NCI-H446 (cell line): ENCODE measurements around the gene DNAJC6.
"Not testable (repeated sequence)": the region's sequence is repeated elsewhere in the genome, so short reads cannot be mapped to it uniquely, and the experiment has no call there.

Experiments used
- DNase-seq, 2 experiments: peaks; one replicate each; lab custom pipeline; 2025; lab: John Stamatoyannopoulos, UW

Gene DNAJC6

DNA sequence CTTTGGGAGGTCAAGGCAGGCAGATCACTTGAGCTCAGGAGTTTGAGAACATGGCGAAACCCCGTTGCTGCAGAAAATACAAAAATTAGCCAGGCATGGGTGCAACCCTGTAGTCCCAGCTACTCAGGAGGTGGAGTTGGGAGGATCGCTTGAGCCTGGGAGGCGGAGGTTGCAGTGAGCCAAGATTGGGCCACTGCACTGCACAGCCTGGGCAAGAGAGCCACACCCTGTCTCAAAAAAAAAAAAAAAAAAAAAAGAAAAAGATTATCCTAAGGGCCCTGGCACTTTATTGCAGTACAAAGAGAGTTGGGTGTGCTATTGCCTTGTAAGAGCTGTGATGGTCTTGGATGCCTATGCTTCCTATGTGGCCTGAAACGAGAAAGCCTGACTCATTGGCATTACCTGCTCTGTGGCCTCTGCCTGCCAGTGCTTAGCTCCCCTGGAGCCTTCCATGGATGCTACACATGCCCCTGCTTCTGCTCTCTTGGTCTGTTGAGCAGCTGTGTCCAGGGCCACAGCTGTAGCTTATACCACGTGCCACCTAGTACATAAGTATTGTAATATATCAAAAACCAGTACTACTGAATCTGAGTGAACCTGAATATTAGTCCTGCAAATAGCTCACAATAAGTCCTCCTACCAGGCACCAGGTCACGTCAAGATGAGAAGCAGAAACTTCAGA, 45.8 kb downstream of the DNAJC6 start:
- no peak for DNase-seq

DNA sequence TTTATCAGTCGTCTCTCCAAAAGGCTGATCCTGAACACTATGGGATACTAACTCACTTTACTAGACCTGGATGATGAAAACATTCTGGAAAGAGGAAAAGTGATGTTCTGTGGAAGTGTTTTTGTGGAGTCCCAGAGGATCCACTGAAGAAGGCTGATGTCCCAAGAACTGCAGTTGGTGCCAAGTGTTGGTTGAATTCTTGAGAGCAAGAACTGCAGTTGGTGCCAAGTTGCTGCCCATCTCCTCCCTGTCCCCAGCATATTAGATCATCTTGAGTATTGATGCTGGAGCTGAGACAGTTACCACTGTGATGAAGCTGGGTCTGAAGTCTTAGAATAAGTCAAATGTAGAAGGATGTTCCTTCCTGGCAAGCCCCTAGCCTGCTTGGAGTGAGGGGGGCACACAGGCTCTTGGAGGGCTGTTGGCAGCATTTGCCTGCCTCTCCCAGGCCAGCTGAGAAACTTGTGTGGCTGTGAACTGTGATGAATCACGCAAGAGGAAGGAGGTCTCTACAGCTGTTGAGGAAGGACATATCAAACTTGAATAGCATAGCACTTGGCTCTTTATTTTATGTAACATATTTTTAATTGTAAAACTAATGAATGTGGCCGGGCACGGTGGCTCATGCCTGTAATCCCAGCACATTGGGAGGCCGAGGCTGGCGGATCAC, 48.1 kb downstream of the DNAJC6 start:
- peak in 1 of 2 experiments; percentile 49 for DNase-seq

DNA sequence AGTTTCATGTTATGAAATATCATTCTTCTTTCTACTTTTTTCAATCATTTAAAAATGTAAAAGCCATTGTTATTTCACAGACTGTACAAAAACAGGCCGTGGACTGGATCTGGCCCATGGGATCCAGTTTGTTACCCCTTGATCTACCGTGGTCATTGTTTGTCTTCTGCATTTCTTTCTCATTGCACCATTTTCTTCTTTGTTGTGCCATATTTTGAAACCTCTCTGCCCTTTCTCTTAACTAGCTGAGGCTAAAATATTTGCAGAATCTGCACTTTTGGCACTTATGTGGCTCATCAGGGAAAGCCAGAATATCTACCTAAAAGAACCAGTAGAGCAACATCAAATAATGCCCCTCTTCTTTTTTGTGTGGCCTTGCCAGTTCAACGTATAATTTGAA, 50.5 kb downstream of the DNAJC6 start:
- DNase-seq: no peak

DNA sequence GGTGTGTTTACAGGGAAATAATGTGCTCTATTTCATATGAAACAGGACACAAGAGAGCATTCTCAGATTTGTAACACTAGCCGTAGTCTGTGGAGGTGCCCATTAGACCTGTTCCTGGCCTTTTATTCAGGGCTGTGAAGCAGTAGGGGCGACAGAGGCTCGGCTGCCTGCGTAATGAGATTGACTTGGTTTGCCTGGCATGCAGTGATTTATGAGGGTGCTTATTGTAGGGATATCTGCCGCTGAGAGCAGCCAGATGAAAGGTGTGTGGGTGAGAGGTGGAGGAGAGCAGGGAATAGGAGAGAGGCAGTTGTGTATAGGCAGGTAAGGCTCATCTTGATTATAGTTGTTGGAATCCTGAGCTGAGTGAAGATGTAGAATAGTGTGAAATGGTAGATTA, 51.3 kb downstream of the DNAJC6 start:
- DNase-seq: no peak

DNA sequence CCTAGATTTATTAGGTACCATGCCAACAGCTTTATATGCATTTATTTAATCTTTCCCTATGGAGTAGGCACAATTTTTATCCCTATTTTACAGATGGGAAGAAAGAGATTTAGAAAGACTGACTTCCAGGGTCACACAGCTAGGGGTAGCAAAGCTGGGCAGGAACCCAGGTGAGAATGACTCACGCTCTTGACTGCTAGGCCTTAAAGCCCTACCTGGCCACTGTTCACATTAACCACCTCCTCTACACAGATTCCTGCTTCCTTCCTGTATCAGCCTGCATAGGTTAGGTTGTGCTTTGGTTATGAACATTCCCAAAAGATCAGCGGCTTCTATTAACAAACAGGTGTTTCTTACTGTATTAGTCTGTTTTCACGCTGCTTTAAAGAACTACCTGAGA, 53.2 kb downstream of the DNAJC6 start:
- DNase-seq: no peak

DNA sequence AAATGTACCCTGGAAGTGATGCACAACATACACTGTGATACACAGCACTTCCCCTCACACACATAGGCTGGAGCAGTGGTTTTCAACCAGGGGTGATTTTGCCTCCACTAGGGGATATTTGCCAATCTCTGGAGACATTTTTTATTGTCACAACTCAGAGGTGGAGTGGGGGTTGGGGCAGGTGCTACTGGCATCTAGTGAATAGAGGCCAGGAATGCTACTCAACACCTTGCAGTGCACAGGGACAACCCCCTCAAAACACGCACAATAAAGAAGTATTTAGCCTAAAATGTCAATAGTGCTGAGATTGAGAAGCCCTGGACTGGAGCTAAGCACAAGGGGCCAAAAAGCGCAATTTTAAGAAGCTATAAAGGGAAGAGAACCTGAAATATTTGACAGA, 54.1 kb downstream of the DNAJC6 start:
- no peak for DNase-seq

DNA sequence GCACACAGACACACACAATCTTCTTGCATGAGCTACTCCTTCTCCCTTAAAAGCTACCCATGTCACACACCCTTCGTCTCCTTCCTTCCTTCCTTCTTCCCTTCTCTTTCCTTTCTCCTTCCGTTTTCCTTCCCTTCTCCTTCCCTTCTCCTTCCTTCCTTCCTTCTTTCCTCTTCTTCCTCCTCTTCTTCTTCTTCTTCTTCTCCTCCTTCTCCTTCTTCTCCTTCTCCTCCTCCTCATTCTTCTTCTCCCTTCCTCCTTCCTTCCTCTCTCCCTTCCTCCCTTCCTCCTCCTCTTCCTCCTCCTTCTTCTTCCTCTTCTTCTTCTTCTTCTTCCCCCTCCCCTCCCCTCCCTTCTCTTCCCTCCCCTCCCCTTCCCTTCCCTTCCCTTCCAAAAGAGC, 59.1 kb downstream of the DNAJC6 start:
- DNase-seq: no peak

DNA sequence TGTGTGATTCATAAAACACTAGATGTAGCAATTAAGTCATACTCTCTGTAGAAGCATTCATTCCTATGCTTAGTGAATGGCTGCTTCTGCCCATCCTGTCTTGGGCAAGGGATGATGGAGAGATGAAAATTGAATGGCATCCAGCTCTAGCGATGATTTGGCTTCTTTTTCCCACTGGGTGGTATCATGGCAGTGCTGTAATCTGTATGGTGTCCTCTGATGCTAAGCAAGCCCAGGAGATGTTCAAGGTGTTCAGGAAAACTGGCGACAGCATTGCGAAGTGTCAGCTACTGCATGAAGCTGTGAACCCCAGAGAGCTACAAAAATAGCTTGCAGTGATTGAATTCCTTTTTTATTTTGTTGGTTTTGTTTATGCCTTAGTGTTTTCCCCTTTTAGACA, 62.2 kb downstream of the DNAJC6 start:
- DNase-seq: no peak

DNA sequence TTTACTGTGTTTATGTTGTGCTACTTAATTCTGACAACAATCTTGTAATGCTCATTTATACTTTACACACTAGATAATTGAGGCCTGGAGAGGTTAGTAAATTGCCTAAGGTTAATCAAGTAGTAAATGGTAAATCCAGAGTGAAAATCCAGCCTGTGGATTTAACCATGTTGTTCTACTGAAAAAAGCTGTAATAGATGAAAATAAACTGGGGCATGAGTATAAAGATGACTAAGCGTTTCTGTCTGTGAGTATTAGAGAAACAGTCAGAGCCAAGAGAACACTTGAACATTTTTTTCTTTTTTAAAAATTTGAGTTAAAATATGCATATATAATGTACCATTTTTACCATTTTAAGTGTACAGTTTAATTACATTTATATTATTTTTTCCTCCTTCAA, 63.2 kb downstream of the DNAJC6 start:
- DNase-seq: no peak

DNA sequence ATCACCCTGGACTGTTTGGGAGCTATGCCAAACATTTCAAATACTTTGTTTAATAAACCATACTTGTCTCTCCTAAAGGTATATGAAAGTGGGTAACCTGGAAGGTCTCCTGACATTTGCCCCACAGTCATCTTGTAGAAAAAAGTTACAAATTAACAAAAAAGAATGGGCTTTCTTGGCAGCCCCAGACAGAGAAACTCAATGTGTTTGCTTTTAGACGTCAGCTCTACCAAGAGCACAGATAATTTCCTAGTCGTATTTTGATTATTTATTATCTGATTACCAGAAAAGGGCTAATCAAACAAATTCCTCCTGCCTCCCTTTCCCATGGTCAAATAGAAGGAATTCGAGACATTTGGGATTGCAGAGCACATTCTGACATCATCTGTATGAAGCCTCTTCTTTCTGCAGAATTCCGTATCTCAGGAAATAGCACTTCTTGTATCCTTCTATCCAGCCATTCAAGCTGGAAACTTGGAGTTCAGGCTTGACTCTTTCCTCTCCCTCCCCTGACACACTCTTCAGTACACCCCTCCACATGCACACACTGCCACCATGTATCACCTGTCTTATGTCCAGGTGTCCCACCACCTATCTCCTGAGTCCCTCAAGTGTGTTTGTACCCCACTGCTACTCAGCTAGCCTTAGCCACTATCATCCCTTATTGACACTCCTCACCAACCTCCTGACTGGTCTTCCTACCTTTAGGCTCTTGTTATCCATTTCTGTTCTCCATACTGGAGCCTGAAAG, 68.3 kb downstream of the DNAJC6 start:
- DNase-seq: no peak

DNA sequence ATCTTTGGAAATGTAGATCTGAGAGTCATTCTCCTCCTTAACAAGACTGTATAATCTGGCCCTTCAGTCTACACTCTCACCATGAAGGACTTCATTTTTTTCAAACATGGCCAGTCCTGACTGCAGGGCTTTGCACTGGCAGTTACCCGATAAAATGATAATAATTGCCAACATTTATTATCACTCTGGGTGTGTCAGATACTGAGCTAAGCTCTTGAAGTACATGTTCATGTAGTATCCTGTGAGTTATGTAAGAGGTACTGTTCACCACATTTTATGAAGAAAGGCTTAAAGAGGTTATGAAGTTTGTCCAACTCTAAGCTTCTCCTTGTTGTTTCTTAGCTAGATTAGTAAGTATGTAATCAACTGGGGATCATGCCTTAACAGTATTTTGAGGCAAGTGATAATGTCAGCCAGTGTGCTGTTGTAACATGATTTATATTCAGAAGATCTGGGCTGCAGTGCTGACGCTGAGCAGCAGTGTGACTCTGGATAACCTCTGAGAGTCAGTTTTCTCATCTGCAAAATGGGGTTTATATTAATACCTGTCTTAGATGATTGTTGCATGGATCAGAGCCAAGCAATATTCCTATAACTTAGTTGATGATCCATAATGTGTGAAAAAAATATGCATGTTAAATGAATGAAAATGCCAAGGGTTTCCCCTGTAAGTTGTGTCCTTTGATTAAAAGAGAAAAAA, 69.1 kb downstream of the DNAJC6 start:
- DNase-seq: no peak

DNA sequence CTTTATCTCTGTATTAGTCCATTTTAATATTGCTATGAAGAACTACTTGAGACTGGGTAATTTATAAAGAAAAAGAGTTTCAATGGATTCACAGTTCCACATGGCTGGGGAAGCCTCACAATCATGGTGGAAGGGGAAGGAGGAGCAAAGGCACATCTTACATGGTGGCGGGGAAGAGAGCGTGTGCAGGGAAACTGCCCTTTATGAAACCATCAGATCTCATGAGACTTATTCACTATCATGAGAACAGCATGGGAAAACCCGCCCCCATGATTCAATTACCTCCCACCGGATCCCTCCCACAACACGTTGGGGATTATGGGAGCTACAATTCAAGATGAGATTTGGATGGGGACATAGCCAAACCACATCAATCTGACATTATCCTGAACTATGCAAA, 75.1 kb downstream of the DNAJC6 start:
- not testable (repeated sequence) for DNase-seq

DNA sequence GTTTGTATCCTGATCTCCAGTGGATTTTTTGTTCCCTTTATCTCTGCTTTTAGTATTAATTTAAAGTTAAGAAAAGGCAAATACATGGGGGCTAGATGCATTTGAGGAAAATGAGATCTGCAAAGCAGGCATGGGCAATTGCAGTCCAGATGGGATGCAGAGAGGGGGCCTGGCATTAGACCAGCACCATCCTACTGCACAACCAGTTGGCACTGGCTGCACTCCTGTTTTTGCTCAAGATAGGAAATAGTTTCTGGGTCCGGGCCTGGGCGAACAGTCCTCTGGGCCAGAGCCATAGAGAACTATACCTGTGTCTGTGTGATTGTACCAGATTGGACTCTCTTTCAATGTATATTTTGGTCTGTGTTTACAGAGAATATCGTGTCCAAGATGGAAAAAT, 77.1 kb downstream of the DNAJC6 start:
- DNase-seq: peak; percentile 33 to 78

DNA sequence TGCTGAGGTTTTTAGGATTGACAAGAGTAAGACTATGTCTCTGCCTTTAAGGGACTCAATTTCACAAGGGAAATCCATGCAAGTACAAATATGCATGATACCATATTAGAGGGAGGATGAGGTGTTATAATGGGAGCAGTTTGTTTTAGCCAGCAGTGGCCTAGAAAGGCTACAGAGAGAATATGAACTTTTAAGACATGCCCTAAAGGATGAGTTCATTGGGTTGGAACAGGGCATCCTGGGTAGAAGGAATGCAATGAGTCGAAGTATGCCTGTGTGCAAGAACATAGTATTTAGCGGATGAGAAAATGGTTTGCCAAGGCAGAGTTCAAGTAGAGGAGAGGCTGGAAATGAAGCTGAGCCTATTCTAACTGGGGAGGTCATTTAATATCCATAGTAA, 78.5 kb downstream of the DNAJC6 start:
- DNase-seq: no peak

DNA sequence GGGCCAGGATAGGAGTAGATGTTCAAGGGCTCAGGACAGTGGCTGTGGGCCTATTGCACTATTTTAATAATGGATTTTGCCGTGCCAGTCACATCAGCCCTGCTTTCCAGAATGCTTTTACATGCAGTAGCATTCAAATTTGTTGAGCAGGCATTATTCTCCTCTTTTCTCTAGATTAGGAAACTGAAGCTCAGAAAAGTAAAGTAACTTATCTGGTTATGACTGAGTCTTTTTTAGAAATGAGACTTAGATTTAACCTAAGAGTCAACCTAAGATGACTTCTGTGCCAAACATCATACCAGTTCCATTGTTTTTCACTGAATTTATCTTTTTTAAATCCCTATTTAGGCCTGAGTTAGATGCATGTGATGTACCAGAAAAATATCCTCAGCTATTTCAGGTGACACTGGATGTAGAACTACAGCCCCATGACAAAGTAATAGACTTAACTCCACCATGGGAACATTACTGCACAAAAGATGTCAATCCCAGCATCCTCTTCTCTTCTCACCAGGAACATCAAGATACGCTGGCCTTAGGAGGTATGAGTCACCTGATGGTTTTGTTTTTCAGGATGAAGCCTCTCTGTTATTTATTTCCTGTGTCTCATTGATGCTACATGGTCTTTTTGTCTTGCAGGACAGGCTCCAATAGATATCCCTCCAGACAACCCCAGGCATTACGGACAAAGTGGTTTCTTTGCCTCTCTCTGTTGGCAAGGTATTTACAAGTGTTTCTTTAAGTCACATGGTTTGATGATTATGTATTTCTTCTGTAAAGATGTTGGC, 79.8 kb downstream of the DNAJC6 start:
- no peak for DNase-seq

DNA sequence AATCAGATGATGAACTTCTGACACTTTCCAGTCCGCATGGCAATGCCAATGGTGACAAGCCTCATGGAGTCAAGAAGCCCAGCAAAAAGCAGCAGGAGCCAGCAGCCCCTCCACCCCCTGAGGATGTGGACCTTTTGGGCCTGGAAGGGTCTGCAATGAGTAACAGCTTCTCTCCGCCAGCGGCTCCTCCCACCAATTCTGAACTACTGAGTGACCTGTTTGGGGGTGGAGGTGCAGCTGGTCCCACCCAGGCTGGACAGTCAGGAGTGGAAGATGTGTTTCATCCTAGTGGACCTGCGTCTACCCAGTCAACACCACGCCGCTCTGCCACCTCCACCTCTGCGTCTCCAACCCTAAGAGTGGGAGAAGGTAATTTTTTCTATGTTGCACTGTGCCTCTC, 83.2 kb downstream of the DNAJC6 start:
- DNase-seq: no peak

DNA sequence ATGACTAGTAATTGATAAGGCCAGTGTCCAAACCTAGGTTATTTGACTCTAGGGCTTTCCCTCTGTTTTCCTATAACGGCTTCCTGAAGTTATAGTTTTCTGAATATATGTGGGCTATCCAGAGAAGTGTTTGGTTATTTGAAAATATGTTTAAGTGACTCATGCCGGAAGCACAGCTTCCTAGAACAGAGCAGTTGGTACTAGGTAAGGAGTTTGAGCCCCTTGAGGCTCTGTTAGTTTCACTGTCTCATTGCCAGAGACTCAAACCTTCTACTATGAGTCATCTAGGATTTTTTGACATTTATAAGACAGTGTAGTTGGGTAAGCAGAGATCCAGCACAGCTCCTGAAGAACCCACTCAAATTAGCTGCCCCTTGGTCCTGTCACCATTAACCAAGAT, 84.0 kb downstream of the DNAJC6 start:
- DNase-seq: no peak

DNA sequence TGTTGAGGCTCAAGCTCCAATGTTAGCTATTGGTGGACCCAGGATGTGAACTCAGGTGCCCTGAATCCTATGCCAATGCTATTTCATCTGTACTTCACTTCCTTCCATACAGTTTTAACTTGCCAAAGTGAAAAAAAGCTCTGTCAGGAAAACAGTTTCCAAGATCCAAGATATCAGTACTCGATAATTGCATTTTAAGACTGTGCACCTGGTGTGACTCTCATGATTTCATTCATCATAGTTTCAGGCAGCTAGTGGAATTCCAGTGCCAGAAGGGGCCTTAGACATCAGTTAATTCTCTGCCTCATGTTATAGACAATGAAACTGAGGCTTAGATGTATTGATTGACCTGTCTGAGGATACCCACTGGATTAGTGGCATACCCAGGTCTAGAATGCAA, 84.6 kb downstream of the DNAJC6 start:
- no peak for DNase-seq

DNA sequence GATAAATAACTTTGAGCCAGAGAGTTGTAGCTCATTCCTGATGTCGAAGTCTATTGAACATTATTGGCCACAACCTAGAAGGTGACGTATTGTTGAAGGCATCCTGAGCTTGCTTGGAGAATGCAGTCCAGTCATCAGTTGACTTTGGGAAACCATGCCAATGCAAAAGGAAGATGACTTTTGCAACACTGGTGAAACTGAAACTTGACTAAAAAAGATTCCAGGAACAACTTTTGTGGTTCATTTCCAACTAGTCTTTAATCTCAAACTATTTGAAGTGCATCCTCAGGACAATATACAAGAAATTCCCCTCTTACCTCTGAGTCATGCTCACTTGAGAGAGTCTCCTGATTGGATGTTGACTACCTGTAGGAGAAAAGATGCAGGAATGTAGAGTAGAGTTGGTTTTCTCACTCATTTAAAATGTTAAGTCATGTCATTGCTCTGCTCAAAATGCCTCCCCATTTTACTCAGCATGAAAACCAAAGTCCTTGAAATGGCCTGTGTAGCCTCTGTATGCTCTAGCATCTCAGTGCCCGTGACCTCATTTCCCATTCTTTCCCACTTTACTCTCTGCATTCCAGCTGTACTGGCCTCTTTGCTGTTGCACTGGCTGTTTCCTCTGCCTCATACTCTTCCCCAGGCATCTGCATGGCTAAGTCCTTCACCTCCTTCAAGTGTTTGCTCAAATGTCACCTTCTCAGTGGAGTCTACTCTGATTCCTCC, 86.7 kb downstream of the DNAJC6 start:
- no peak for DNase-seq

DNA sequence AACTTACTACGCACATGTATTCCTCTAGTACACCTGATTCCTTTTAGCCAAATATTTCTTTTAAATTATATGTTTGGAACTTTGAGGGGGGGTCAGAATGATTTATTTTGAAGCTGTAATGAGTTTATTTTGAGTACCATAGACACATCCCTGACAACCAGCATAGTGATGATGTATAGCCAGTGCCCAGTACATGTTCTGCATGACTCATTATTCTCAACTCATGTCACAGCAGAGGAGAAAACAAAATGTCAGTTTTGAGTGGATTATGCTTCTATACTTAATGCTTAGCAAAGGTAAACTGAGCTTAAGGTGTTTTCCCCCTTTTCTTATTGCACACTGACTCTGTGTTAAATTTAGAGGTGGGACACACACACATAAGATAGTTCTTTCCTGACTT, 88.7 kb downstream of the DNAJC6 start:
- DNase-seq: no peak

DNA sequence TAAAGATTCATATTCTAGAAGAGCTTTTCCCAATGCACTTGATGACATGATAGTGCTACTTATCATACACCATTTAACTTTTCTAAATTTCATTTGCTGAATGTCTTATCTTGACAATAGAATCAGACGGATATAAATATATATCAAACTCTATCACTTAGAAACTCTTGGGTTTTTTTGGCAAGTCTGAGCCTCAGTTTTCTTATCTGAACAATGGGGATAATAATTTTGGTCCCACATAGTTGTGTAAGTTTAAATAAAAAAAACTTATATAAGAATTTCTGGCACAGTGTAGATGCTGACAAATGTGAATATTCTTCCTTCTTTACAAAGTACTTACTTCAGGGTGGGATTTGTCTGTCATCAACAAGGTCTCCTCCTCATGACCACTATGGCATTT, 89.7 kb downstream of the DNAJC6 start:
- no peak for DNase-seq
